D341Med (cell line): ENCODE data around the gene MAU2.

Experiments
- DNase-seq: peaks from one replicate; pipeline ENCODE4 v3.0.0; 2012; ENCODE audit warnings: low spot score

MAU2 gene

GRCh38 chr19:19320361-19321140 is at the start of gene MAU2, which contains the start of gene SUGP1:
Gene MAU2 (plus strand): TSS chr19:19320829. CDS start chr19:19320860, 31 bp downstream.
Gene SUGP1 (minus strand): TSS chr19:19320509. CDS start chr19:19320496, 13 bp downstream.
- DNase-seq = peak; percentile 98

GRCh38 chr19:19271828-19272599 is 48.6 kb upstream of the MAU2 start:
- DNase-seq = no peak

GRCh38 chr19:19274146-19274545 is 46.5 kb upstream of the MAU2 start:
- DNase-seq = no peak

- DNase-seq = peak; percentile 27
These were observed 45.7 kb upstream of the MAU2 start for GRCh38 chr19:19274716-19275565.

- no peak for DNase-seq
These were observed 44.2 kb upstream of the MAU2 start for GRCh38 chr19:19276386-19276785.

- no peak for DNase-seq
These were observed 43.8 kb upstream of the MAU2 start for GRCh38 chr19:19276851-19277250.

GRCh38 chr19:19278315-19278714 is 42.3 kb upstream of the MAU2 start:
- DNase-seq = peak; percentile 81

- no peak for DNase-seq
These were observed 41.5 kb upstream of the MAU2 start for GRCh38 chr19:19279062-19279612.

GRCh38 chr19:19279853-19280252 is 40.8 kb upstream of the MAU2 start:
- DNase-seq = no peak

GRCh38 chr19:19280561-19280960 is 40.1 kb upstream of the MAU2 start:
- no peak for DNase-seq

- no peak for DNase-seq
These were observed 34.9 kb upstream of the MAU2 start for GRCh38 chr19:19285686-19286085.

GRCh38 chr19:19292607-19293006 is 28.0 kb upstream of the MAU2 start:
- no peak for DNase-seq

- DNase-seq = no peak
These were observed 25.7 kb upstream of the MAU2 start for GRCh38 chr19:19294914-19295313.

- no peak for DNase-seq
These were observed 23.5 kb upstream of the MAU2 start for GRCh38 chr19:19296953-19297689.

- peak; percentile 29 for DNase-seq
These were observed 22.9 kb upstream of the MAU2 start for GRCh38 chr19:19297759-19298158.

- DNase-seq = no peak
These were observed 20.0 kb upstream of the MAU2 start for GRCh38 chr19:19300613-19301012.

GRCh38 chr19:19303411-19303810 is 17.2 kb upstream of the MAU2 start:
- no peak for DNase-seq

- DNase-seq = peak; percentile 82
These were observed 16.3 kb upstream of the MAU2 start for GRCh38 chr19:19304186-19304965.

- DNase-seq = no peak
These were observed 15.6 kb upstream of the MAU2 start for GRCh38 chr19:19305066-19305465.

GRCh38 chr19:19305696-19306095 is 14.9 kb upstream of the MAU2 start:
- DNase-seq = no peak
